Osteocyte (in vitro differentiated cells): ENCODE data around the gene USO1. TPM values are rescaled to one million over a fixed set of nuclear protein-coding genes. Genes with fewer than 3 reads are reported as not detected.
"Not testable (repeated sequence)": the region's sequence is repeated elsewhere in the genome, so short reads cannot be mapped to it uniquely, and the experiment has no call there.

Source experiments
- DNase-seq: peaks from one replicate; pipeline ENCODE4 v3.0.0; 2021; ENCODE audit warnings: mixed read lengths; ENCODE audit not compliant: unreplicated experiment; ENCODE audit errors: extremely low spot score
- H3K27ac Mint-ChIP-seq: one replicate; pipeline ENCODE4 v1.8.0; 2021; ENCODE audit warnings: mild to moderate bottlenecking, mixed read lengths; ENCODE audit not compliant: unreplicated experiment
- H3K27me3 Mint-ChIP-seq: one replicate; pipeline ENCODE4 v1.8.0; 2021; ENCODE audit warnings: mixed read lengths; ENCODE audit not compliant: unreplicated experiment
- H3K36me3 Mint-ChIP-seq: one replicate; pipeline ENCODE4 v1.8.0; 2021; ENCODE audit warnings: mixed read lengths; ENCODE audit not compliant: unreplicated experiment
- H3K4me1 Mint-ChIP-seq: one replicate; pipeline ENCODE4 v1.8.0; 2021; ENCODE audit warnings: mixed read lengths; ENCODE audit not compliant: unreplicated experiment
- H3K4me3 Mint-ChIP-seq: one replicate; pipeline ENCODE4 v1.8.0; 2021; ENCODE audit warnings: mild to moderate bottlenecking, moderate library complexity, mixed read lengths; ENCODE audit not compliant: unreplicated experiment
- H3K9me3 Mint-ChIP-seq: one replicate; pipeline ENCODE4 v1.8.0; 2021; ENCODE audit warnings: mixed read lengths; ENCODE audit not compliant: unreplicated experiment
- CTCF ChIP-seq: fragments of 200-600 bp; sonication (generic); IDR thresholded peaks from 2 replicates; pipeline ENCODE4 v1.5.0; 2021; ENCODE audit warnings: antibody characterized with exemption, mild to moderate bottlenecking, moderate library complexity
- total RNA-seq: library from RNA; stranded (reverse); gene quantifications from 2 replicates; pipeline ENCODE4 v1.2.1, GENCODE V29; 2021

USO1 gene
- total RNA-seq, 1 donor from 2014 or later = 69.6 TPM

- peaks cover 8% of the 10 kb centered on the region for H3K9me3 Mint-ChIP-seq
- no peaks in the 10 kb centered on the region for H3K27me3 Mint-ChIP-seq
- H3K36me3 Mint-ChIP-seq = peaks cover 60% of the 10 kb centered on the region
- H3K27ac Mint-ChIP-seq = no peak overlapping the region
- no peak for TF ChIP-seq CTCF
- H3K4me3 Mint-ChIP-seq = no peak overlapping the region
- DNase-seq = no peak
- peaks cover 2% of the 10 kb centered on the region for H3K4me1 Mint-ChIP-seq
These were observed 56.9 kb downstream of the USO1 start for GRCh38 chr4:75781305-75781704.

GRCh38 chr4:75786526-75786925 lies 62.1 kb downstream of the USO1 start:
- Mint-ChIP-seq H3K27ac (no peak overlapping the region), H3K4me3 (no peak overlapping the region), H3K36me3 (peaks cover 51% of the 10 kb centered on the region), H3K4me1 (no peaks in the 10 kb centered on the region), H3K9me3 (no peaks in the 10 kb centered on the region), H3K27me3 (no peaks in the 10 kb centered on the region)
- TF ChIP-seq CTCF = no peak
- DNase-seq = no peak

- Mint-ChIP-seq H3K36me3 (peaks cover 48% of the 10 kb centered on the region), H3K27me3 (no peaks in the 10 kb centered on the region), H3K4me3 (no peak overlapping the region), H3K4me1 (no peaks in the 10 kb centered on the region), H3K27ac (no peak overlapping the region), H3K9me3 (no peaks in the 10 kb centered on the region)
- TF ChIP-seq CTCF = no peak
- no peak for DNase-seq
These were observed 62.6 kb downstream of the USO1 start for GRCh38 chr4:75786938-75787337.

DNA sequence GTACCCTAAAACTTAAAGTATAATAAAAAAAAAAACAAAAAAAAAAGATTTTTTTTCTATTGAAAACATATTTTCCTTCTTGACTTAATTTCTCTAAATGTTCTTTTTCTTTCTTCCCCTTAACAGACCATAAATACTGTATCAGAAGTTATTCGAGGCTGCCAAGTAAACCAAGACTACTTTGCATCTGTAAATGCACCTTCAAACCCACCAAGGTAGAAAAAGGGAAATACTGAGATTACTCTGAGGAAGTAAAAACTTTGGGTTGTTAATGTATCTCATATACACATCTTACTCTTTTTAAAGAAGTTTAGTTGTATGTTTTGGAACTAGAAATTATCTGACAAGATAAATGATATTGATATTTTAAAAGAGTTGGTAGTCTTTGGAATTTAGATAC lies 65.6 kb downstream of the USO1 start:
- no peak overlapping the region for H3K27ac Mint-ChIP-seq
- peaks cover 51% of the 10 kb centered on the region for H3K36me3 Mint-ChIP-seq
- H3K27me3 Mint-ChIP-seq = no peaks in the 10 kb centered on the region
- no peak for TF ChIP-seq CTCF
- no peaks in the 10 kb centered on the region for H3K4me1 Mint-ChIP-seq
- H3K9me3 Mint-ChIP-seq = no peaks in the 10 kb centered on the region
- no peak overlapping the region for H3K4me3 Mint-ChIP-seq
- no peak for DNase-seq

GRCh38 chr4:75800972-75801371 lies 76.6 kb downstream of the USO1 start:
- no peak for DNase-seq
- no peak overlapping the region for H3K4me3 Mint-ChIP-seq
- H3K27ac Mint-ChIP-seq = no peak overlapping the region
- H3K36me3 Mint-ChIP-seq = peaks cover 37% of the 10 kb centered on the region
- no peaks in the 10 kb centered on the region for H3K9me3 Mint-ChIP-seq
- no peak for TF ChIP-seq CTCF
- H3K4me1 Mint-ChIP-seq = peaks cover 10% of the 10 kb centered on the region
- no peaks in the 10 kb centered on the region for H3K27me3 Mint-ChIP-seq

DNA sequence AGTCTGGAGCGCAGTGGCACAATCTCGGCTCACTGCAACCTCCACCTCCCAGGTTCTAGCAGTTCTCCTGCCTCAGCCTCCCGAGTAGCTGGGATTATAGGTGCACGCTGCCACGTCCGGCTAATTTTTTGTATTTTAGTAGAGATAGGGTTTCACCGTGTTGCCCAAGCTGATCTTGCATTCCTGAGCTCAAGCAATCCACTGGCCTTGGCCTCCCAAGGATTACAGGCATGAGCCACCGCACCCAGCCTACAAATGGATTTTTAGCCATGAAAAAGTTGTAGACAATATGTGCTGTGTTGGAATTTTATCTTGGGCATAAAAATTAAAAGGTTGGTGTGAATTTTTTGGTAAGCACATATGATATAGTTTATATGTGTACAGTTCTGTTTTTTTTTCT lies 81.7 kb downstream of the USO1 start:
- not testable (repeated sequence) for H3K9me3 Mint-ChIP-seq, H3K27me3 Mint-ChIP-seq, H3K27ac Mint-ChIP-seq, H3K4me1 Mint-ChIP-seq, DNase-seq, H3K4me3 Mint-ChIP-seq
- H3K36me3 Mint-ChIP-seq = peaks cover 39% of the 10 kb centered on the region
